HCT116 (cell line): ENCODE measurements around the gene UNC5C. TPM values are rescaled to one million over a fixed set of nuclear protein-coding genes. Genes with fewer than 3 reads are reported as not detected.

Experiments used
- ATAC-seq: fragments of 200-7000 bp; cut with Tn5 transposase; 2 replicates; pipeline ENCODE4 v1.9.1; 2020; ENCODE audit warnings: mild to moderate bottlenecking, moderate library complexity
- BruUV-seq: library from RNA; stranded (reverse); fragments of 400-500 nt; replicated peaks from 2 replicates; lab custom pipeline; 2021; lab: Mats Ljungman, UMichigan
- CTCF ChIA-PET: fragments of 300-600 bp; sonication (Branson Sonifier 250); formaldehyde crosslinking; loops from one replicate; lab custom pipeline; 2021; ENCODE audit warnings: antibody characterized with exemption; lab: Charles Lee
- POLR2A ChIA-PET: fragments of 300-600, 350-600 bp; sonication (Branson Sonifier 250); formaldehyde crosslinking; loops from one replicate; lab custom pipeline; 2021; ENCODE audit warnings: antibody characterized with exemption; lab: Charles Lee
- RAD21 ChIA-PET, 2 experiments: fragments of 300-600 bp; sonication (Branson Sonifier 250); formaldehyde crosslinking; loops; one replicate each; lab custom pipeline; 2023; ENCODE audit warnings: low total read pairs in 2 of 2; ENCODE audit not compliant: uncharacterized antibody in 2 of 2, unreplicated experiment in 2 of 2, low non-redundant PET in 1 of 2; lab: Charles Lee
- DNase-seq: peaks from one replicate; pipeline ENCODE4 v3.0.0-alpha.2; 2010; ENCODE audit warnings: low read depth, low spot score
- H2AFZ ChIP-seq: fragments of 200-600 bp; shearing (Covaris generic), sonication (generic); 2 replicates; pipeline ENCODE4 v1.6.1; 2017; ENCODE audit warnings: low read depth, mixed run types, mixed read lengths, antibody characterized with exemption, low read length; ENCODE audit not compliant: poor library complexity, severe bottlenecking
- H3K27ac ChIP-seq: 2 replicates; pipeline ENCODE4 v1.5.1; 2012; ENCODE audit warnings: low read depth, low read length
- H3K27me3 ChIP-seq: fragments of 200-600 bp; sonication (generic); 2 replicates; pipeline ENCODE4 v1.6.1; 2016; ENCODE audit warnings: mixed run types, low read length, mixed read lengths; ENCODE audit not compliant: insufficient read depth
- H3K36me3 ChIP-seq, 2 experiments: fragments of 200-500 bp in 1 of 2; fragments of 200-600 bp in 1 of 2; sonication (Bioruptor generic) in 1 of 2; sonication (generic) in 1 of 2; 2 replicates each; pipeline versions ENCODE4 v1.5.1 to v1.6.1; 2014 to 2016; ENCODE audit warnings: low read length in 2 of 2, inconsistent platforms in 1 of 2, mixed read lengths in 1 of 2, mixed run types in 1 of 2; ENCODE audit not compliant: insufficient read depth in 2 of 2, control insufficient read depth in 1 of 2
- H3K4me1 ChIP-seq, 2 experiments: fragments of 200-600 bp in 1 of 2; sonication (generic) in 1 of 2; 2 replicates each; pipeline versions ENCODE4 v1.5.1 to v1.6.1; 2012 to 2017; ENCODE audit warnings: low read length in 2 of 2, inconsistent platforms in 1 of 2, mild to moderate bottlenecking in 1 of 2, mixed read lengths in 1 of 2, mixed run types in 1 of 2, moderate library complexity in 1 of 2; ENCODE audit not compliant: insufficient read depth in 2 of 2, control insufficient read depth in 1 of 2
- H3K4me2 ChIP-seq: fragments of 200-600 bp; sonication (generic); 2 replicates; pipeline ENCODE4 v1.6.1; 2017; ENCODE audit warnings: mixed run types, low read length, mixed read lengths
- H3K4me3 ChIP-seq, 2 experiments: fragments of 200-600 bp in 1 of 2; sonication (generic) in 1 of 2; replicated peaks in 1 of 2; 2 replicates each; pipeline ENCODE4 v1.5.1; 2011 to 2016; ENCODE audit warnings: low read length in 2 of 2, control low read depth in 1 of 2, low read depth in 1 of 2, mild to moderate bottlenecking in 1 of 2, mixed read lengths in 1 of 2, mixed run types in 1 of 2
- H3K79me2 ChIP-seq: fragments of 200-600 bp; sonication (generic); 2 replicates; pipeline ENCODE4 v1.6.1; 2017; ENCODE audit warnings: mild to moderate bottlenecking, mixed run types, low read length, moderate library complexity, mixed read lengths; ENCODE audit not compliant: insufficient read depth
- H3K9ac ChIP-seq: fragments of 200-600 bp; sonication (generic); 2 replicates; pipeline ENCODE4 v1.6.1; 2016; ENCODE audit warnings: low read length, mixed read lengths
- H3K9me2 ChIP-seq: fragments of 200-600 bp; sonication (generic), shearing (Covaris generic); 2 replicates; pipeline ENCODE4 v1.6.1; 2017; ENCODE audit warnings: mixed run types, mild to moderate bottlenecking, moderate library complexity; ENCODE audit not compliant: insufficient read depth
- H3K9me3 ChIP-seq, 2 experiments: fragments of 200-500 bp in 1 of 2; fragments of 200-600 bp in 1 of 2; sonication (Bioruptor generic) in 1 of 2; sonication (generic) in 1 of 2; 2 replicates each; pipeline ENCODE4 v1.6.1; 2014 to 2017; ENCODE audit warnings: low read length in 2 of 2, mixed read lengths in 2 of 2, inconsistent platforms in 1 of 2, low read depth in 1 of 2, mild to moderate bottlenecking in 1 of 2, mixed run types in 1 of 2, moderate library complexity in 1 of 2; ENCODE audit not compliant: control insufficient read depth in 1 of 2, insufficient read depth in 1 of 2
- H4K20me1 ChIP-seq: fragments of 200-600 bp; sonication (generic), shearing (Covaris generic); 2 replicates; pipeline ENCODE4 v1.6.1; 2017; ENCODE audit warnings: mixed run types, mild to moderate bottlenecking, moderate library complexity; ENCODE audit not compliant: insufficient read depth
- CBX3 ChIP-seq: IDR thresholded peaks from 2 replicates; pipeline ENCODE4 v1.6.1; 2012; ENCODE audit warnings: low read depth
- EGR1 ChIP-seq: IDR thresholded peaks from 2 replicates; pipeline ENCODE4 v1.6.1; 2012; ENCODE audit warnings: low read depth
- ELF1 ChIP-seq: IDR thresholded peaks from 2 replicates; pipeline ENCODE4 v1.6.1; 2012; ENCODE audit warnings: low read depth, borderline replicate concordance
- EZH2 ChIP-seq: fragments of 200-600 bp; sonication (generic); IDR thresholded peaks from 2 replicates; pipeline ENCODE4 v1.6.1; 2017; ENCODE audit warnings: antibody characterized with exemption, mixed run types
- EZH2phosphoT487 ChIP-seq: fragments of 200-600 bp; IDR thresholded peaks from 2 replicates; pipeline ENCODE4 v1.6.1; 2018; ENCODE audit warnings: antibody characterized with exemption, borderline replicate concordance
- FOSL1 ChIP-seq: IDR thresholded peaks from 2 replicates; pipeline ENCODE4 v1.6.1; 2012; ENCODE audit warnings: low read depth
- JUND ChIP-seq: IDR thresholded peaks from 2 replicates; pipeline ENCODE4 v1.6.1; 2012
- POLR2AphosphoS5 ChIP-seq: IDR thresholded peaks from 2 replicates; pipeline ENCODE4 v1.6.1; 2011; ENCODE audit warnings: mild to moderate bottlenecking, low read depth, low read length, moderate library complexity
- RAD21 ChIP-seq: IDR thresholded peaks from 2 replicates; pipeline ENCODE4 v1.6.1; 2012; ENCODE audit warnings: low read depth, mild to moderate bottlenecking
- SIN3A ChIP-seq: IDR thresholded peaks from 2 replicates; pipeline ENCODE4 v1.6.1; 2012; ENCODE audit warnings: low read depth
- SP1 ChIP-seq: IDR thresholded peaks from 2 replicates; pipeline ENCODE4 v1.6.1; 2012; ENCODE audit warnings: low read depth
- SRF ChIP-seq: IDR thresholded peaks from 2 replicates; pipeline ENCODE4 v1.6.1; 2012; ENCODE audit warnings: low read depth
- TCF7L2 ChIP-seq: IDR thresholded peaks from 2 replicates; pipeline ENCODE4 v1.7.0; 2011; ENCODE audit warnings: borderline replicate concordance, inconsistent platforms; ENCODE audit not compliant: insufficient read depth, insufficient read length; ENCODE audit errors: extremely low read depth
- intact Hi-C: fragments of 100-400 bp; cut with micrococcal nuclease; formaldehyde crosslinking; loops from 2 replicates; pipeline ENCODE4 v1.10.0; 2022
- total RNA-seq: library from RNA; stranded (reverse); gene quantifications from one replicate; pipeline ENCODE4 v1.2.1, GENCODE V29; 2021; ENCODE audit not compliant: unreplicated experiment
- TF ChIP-seq, protein P1 (sequence below): IDR thresholded peaks from 2 replicates; pipeline ENCODE4 v1.6.1; 2012; ENCODE audit warnings: low read depth
- TF ChIP-seq, protein P2 (sequence below): IDR thresholded peaks from 2 replicates; pipeline ENCODE4 v1.6.1; 2011; ENCODE audit warnings: mild to moderate bottlenecking, low read length, moderate library complexity; ENCODE audit not compliant: insufficient replicate concordance; ENCODE audit errors: extremely low read depth
- TF ChIP-seq, protein P3 (sequence below): IDR thresholded peaks from 2 replicates; pipeline ENCODE4 v1.6.1; 2012

The UNC5C gene
- total RNA-seq, 1 experiment from 2014 or later: not detected

DNA sequence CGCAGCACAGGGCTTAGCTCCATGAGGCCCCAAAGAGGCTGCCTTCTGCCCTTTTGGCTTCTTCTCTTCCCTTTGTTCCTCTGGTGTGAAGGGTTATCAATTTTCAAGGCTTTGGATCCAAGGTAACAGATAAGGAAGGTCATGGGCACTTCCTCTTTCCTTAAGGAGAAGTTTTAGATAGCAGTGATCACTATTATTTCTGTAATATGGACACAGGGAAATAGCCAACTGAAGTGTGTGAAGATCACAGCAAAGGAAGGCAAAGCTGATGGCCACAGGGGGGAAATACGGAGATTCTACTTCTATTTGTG, 366.8 kb downstream of the UNC5C start:
- Histone ChIP-seq H3K9me3 (no peaks in the 10 kb centered on the region), H3K9me2 (no peaks in the 10 kb centered on the region), H3K4me1 (no peaks in the 10 kb centered on the region), H3K27me3 (no peaks in the 10 kb centered on the region), H3K36me3 (no peaks in the 10 kb centered on the region), H3K9ac (no peak overlapping the region), H3K4me2 (no peak overlapping the region), H3K79me2 (no peaks in the 10 kb centered on the region), H2AFZ (no peak overlapping the region), H3K27ac (no peak overlapping the region), H4K20me1 (no peaks in the 10 kb centered on the region), H3K4me3 (no peak overlapping the region)
- ATAC-seq (no peak), DNase-seq (no peak)
- ChIA-PET CTCF (no interaction called here), POLR2A (no interaction called here), RAD21 (no interaction called here)
- intact Hi-C loops: no loop called here
- BruUV-seq: no TSS peak
- TF ChIP-seq SIN3A: no peak
- no peak for TF ChIP-seq TCF7L2
- no peak for TF ChIP-seq SRF
- TF ChIP-seq, protein P1, sequence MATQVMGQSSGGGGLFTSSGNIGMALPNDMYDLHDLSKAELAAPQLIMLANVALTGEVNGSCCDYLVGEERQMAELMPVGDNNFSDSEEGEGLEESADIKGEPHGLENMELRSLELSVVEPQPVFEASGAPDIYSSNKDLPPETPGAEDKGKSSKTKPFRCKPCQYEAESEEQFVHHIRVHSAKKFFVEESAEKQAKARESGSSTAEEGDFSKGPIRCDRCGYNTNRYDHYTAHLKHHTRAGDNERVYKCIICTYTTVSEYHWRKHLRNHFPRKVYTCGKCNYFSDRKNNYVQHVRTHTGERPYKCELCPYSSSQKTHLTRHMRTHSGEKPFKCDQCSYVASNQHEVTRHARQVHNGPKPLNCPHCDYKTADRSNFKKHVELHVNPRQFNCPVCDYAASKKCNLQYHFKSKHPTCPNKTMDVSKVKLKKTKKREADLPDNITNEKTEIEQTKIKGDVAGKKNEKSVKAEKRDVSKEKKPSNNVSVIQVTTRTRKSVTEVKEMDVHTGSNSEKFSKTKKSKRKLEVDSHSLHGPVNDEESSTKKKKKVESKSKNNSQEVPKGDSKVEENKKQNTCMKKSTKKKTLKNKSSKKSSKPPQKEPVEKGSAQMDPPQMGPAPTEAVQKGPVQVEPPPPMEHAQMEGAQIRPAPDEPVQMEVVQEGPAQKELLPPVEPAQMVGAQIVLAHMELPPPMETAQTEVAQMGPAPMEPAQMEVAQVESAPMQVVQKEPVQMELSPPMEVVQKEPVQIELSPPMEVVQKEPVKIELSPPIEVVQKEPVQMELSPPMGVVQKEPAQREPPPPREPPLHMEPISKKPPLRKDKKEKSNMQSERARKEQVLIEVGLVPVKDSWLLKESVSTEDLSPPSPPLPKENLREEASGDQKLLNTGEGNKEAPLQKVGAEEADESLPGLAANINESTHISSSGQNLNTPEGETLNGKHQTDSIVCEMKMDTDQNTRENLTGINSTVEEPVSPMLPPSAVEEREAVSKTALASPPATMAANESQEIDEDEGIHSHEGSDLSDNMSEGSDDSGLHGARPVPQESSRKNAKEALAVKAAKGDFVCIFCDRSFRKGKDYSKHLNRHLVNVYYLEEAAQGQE: no peak
- TF ChIP-seq, protein P2, sequence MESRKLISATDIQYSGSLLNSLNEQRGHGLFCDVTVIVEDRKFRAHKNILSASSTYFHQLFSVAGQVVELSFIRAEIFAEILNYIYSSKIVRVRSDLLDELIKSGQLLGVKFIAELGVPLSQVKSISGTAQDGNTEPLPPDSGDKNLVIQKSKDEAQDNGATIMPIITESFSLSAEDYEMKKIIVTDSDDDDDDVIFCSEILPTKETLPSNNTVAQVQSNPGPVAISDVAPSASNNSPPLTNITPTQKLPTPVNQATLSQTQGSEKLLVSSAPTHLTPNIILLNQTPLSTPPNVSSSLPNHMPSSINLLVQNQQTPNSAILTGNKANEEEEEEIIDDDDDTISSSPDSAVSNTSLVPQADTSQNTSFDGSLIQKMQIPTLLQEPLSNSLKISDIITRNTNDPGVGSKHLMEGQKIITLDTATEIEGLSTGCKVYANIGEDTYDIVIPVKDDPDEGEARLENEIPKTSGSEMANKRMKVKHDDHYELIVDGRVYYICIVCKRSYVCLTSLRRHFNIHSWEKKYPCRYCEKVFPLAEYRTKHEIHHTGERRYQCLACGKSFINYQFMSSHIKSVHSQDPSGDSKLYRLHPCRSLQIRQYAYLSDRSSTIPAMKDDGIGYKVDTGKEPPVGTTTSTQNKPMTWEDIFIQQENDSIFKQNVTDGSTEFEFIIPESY: no peak
- no peak for TF ChIP-seq ELF1
- no peak for TF ChIP-seq CBX3
- TF ChIP-seq EZH2phosphoT487: no peak
- TF ChIP-seq RAD21: no peak
- no peak for TF ChIP-seq JUND
- no peak for TF ChIP-seq EGR1
- TF ChIP-seq FOSL1: no peak
- no peak for TF ChIP-seq SP1
- TF ChIP-seq, protein P3, sequence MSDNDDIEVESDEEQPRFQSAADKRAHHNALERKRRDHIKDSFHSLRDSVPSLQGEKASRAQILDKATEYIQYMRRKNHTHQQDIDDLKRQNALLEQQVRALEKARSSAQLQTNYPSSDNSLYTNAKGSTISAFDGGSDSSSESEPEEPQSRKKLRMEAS: no peak
- no peak for TF ChIP-seq POLR2AphosphoS5
- TF ChIP-seq EZH2: no peak
